ENCODE results near the gene PTPN14. TPM values are rescaled to one million over a fixed set of nuclear protein-coding genes. Genes with fewer than 3 reads are reported as not detected.
A peak's percentile ranks its signal among the peaks of the same experiment; 100 is the strongest.

PTPN14 gene
- polyA plus RNA-seq, 4 donors = 0.45 to 6.1 (median 3.2) TPM

GRCh38 chr1:214440219-214440965, 111.0 kb downstream of the PTPN14 start:
- Histone ChIP-seq H3K27ac (ENCODE audit: low read depth in 1 of 3, low read length in 2 of 3) (peak overlapping the region in 2 of 3 donors; percentile 32 to 64), H3K4me1 (ENCODE audit: control insufficient read depth in 3 of 3, insufficient read depth in 2 of 3, low read depth in 1 of 3, low read length in 2 of 3) (peaks cover 0 to 13% (median 12%) of the 10 kb centered on the region in 3 donors), H3K36me3 (ENCODE audit: control insufficient read depth in 3 of 3, insufficient read depth in 2 of 3, low read depth in 1 of 3, low read length in 3 of 3) (no peaks in the 10 kb centered on the region), H3K4me3 (ENCODE audit: low read depth in 1 of 3, low read length in 3 of 3) (no peak overlapping the region), H3K9me3 (ENCODE audit: control insufficient read depth in 2 of 2, insufficient read depth in 1 of 2, low read depth in 1 of 2, low read length in 1 of 2) (no peaks in the 10 kb centered on the region), H3K27me3 (ENCODE audit: control insufficient read depth in 3 of 3, insufficient read depth in 3 of 3, low read length in 3 of 3) (no peaks in the 10 kb centered on the region)
- WGBS, 3 donors = 43 to 72% (median 59%) methylated on average over 4 of the region's 4 CpGs
- DNase-seq (peak; percentile 7 to 28), FAIRE-seq (no peak)

- Histone ChIP-seq H3K27me3 (ENCODE audit: control insufficient read depth in 3 of 3, insufficient read depth in 3 of 3, low read length in 3 of 3) (no peaks in the 10 kb centered on the region), H3K4me3 (ENCODE audit: low read depth in 1 of 3, low read length in 3 of 3) (no peak overlapping the region), H3K36me3 (ENCODE audit: control insufficient read depth in 3 of 3, insufficient read depth in 2 of 3, low read depth in 1 of 3, low read length in 3 of 3) (no peaks in the 10 kb centered on the region), H3K27ac (ENCODE audit: low read depth in 1 of 3, low read length in 2 of 3) (peak overlapping the region in 2 of 3 donors; percentile 32 to 64), H3K9me3 (ENCODE audit: control insufficient read depth in 2 of 2, insufficient read depth in 1 of 2, low read depth in 1 of 2, low read length in 1 of 2) (no peaks in the 10 kb centered on the region), H3K4me1 (ENCODE audit: control insufficient read depth in 3 of 3, insufficient read depth in 2 of 3, low read depth in 1 of 3, low read length in 2 of 3) (peaks cover 0 to 12% (median 9%) of the 10 kb centered on the region in 3 donors)
- FAIRE-seq (no peak), DNase-seq (peak; percentile 76 to 90)
- WGBS, 3 donors = 5 to 28% (median 15%) methylated on average over 12 of the region's 12 CpGs
Measured at GRCh38 chr1:214439352-214440119, 111.9 kb downstream of the PTPN14 start.

GRCh38 chr1:214438530-214438929, 112.9 kb downstream of the PTPN14 start:
- Histone ChIP-seq H3K36me3 (ENCODE audit: control insufficient read depth in 3 of 3, insufficient read depth in 2 of 3, low read depth in 1 of 3, low read length in 3 of 3) (no peaks in the 10 kb centered on the region), H3K9me3 (ENCODE audit: control insufficient read depth in 2 of 2, insufficient read depth in 1 of 2, low read depth in 1 of 2, low read length in 1 of 2) (no peaks in the 10 kb centered on the region), H3K27ac (ENCODE audit: low read depth in 1 of 3, low read length in 2 of 3) (no peak overlapping the region), H3K27me3 (ENCODE audit: control insufficient read depth in 3 of 3, insufficient read depth in 3 of 3, low read length in 3 of 3) (no peaks in the 10 kb centered on the region), H3K4me3 (ENCODE audit: low read depth in 1 of 3, low read length in 3 of 3) (no peak overlapping the region), H3K4me1 (ENCODE audit: control insufficient read depth in 3 of 3, insufficient read depth in 2 of 3, low read depth in 1 of 3, low read length in 2 of 3) (peaks cover 0 to 12% (median 9%) of the 10 kb centered on the region in 3 donors)
- no peak for FAIRE-seq
- 88 to 92% (median 90%) methylated on average over 2 of the region's 2 CpGs for WGBS, 3 donors
- no peak for DNase-seq

- DNase-seq = no peak
- Histone ChIP-seq H3K4me1 (ENCODE audit: control insufficient read depth in 3 of 3, insufficient read depth in 2 of 3, low read depth in 1 of 3, low read length in 2 of 3) (peaks cover 0 to 12% (median 9%) of the 10 kb centered on the region in 3 donors), H3K27me3 (ENCODE audit: control insufficient read depth in 3 of 3, insufficient read depth in 3 of 3, low read length in 3 of 3) (no peaks in the 10 kb centered on the region), H3K27ac (ENCODE audit: low read depth in 1 of 3, low read length in 2 of 3) (no peak overlapping the region), H3K36me3 (ENCODE audit: control insufficient read depth in 3 of 3, insufficient read depth in 2 of 3, low read depth in 1 of 3, low read length in 3 of 3) (no peaks in the 10 kb centered on the region), H3K9me3 (ENCODE audit: control insufficient read depth in 2 of 2, insufficient read depth in 1 of 2, low read depth in 1 of 2, low read length in 1 of 2) (no peaks in the 10 kb centered on the region), H3K4me3 (ENCODE audit: low read depth in 1 of 3, low read length in 3 of 3) (no peak overlapping the region)
- no peak for FAIRE-seq
- WGBS, 3 donors = 93 to 96% (median 94%) methylated on average over 6 of the region's 6 CpGs
Measured at GRCh38 chr1:214438075-214438474, 113.3 kb downstream of the PTPN14 start.

- Histone ChIP-seq H3K4me1 (ENCODE audit: control insufficient read depth in 3 of 3, insufficient read depth in 2 of 3, low read depth in 1 of 3, low read length in 2 of 3) (peaks cover 0 to 11% (median 9%) of the 10 kb centered on the region in 3 donors), H3K27me3 (ENCODE audit: control insufficient read depth in 3 of 3, insufficient read depth in 3 of 3, low read length in 3 of 3) (no peaks in the 10 kb centered on the region), H3K36me3 (ENCODE audit: control insufficient read depth in 3 of 3, insufficient read depth in 2 of 3, low read depth in 1 of 3, low read length in 3 of 3) (no peaks in the 10 kb centered on the region), H3K27ac (ENCODE audit: low read depth in 1 of 3, low read length in 2 of 3) (no peak overlapping the region), H3K9me3 (ENCODE audit: control insufficient read depth in 2 of 2, insufficient read depth in 1 of 2, low read depth in 1 of 2, low read length in 1 of 2) (no peaks in the 10 kb centered on the region), H3K4me3 (ENCODE audit: low read depth in 1 of 3, low read length in 3 of 3) (no peak overlapping the region)
- 92 to 97% (median 96%) methylated on average over 4 of the region's 4 CpGs for WGBS, 3 donors
- FAIRE-seq (no peak), DNase-seq (no peak)
Measured at GRCh38 chr1:214435867-214436266, 115.5 kb downstream of the PTPN14 start.

- no peaks in the 10 kb centered on the region for H3K4me1 ChIP-seq (ENCODE audit: control insufficient read depth in 3 of 3, insufficient read depth in 2 of 3, low read depth in 1 of 3, low read length in 2 of 3)
- no peak overlapping the region for H3K27ac ChIP-seq (ENCODE audit: low read depth in 1 of 3, low read length in 2 of 3)
- no peaks in the 10 kb centered on the region for H3K36me3 ChIP-seq (ENCODE audit: control insufficient read depth in 3 of 3, insufficient read depth in 2 of 3, low read depth in 1 of 3, low read length in 3 of 3)
- H3K9me3 ChIP-seq (ENCODE audit: control insufficient read depth in 2 of 2, insufficient read depth in 1 of 2, low read depth in 1 of 2, low read length in 1 of 2) = no peaks in the 10 kb centered on the region
- H3K27me3 ChIP-seq (ENCODE audit: control insufficient read depth in 3 of 3, insufficient read depth in 3 of 3, low read length in 3 of 3) = no peaks in the 10 kb centered on the region
- WGBS, 3 donors = 74 to 87% (median 83%) methylated on average over 1 of the region's 1 CpG
- FAIRE-seq = no peak
- H3K4me3 ChIP-seq (ENCODE audit: low read depth in 1 of 3, low read length in 3 of 3) = no peak overlapping the region
- DNase-seq = no peak
Measured at GRCh38 chr1:214432245-214432644, 119.2 kb downstream of the PTPN14 start.

GRCh38 chr1:214429951-214430770, 121.2 kb downstream of the PTPN14 start:
- no peaks in the 10 kb centered on the region for H3K9me3 ChIP-seq (ENCODE audit: control insufficient read depth in 2 of 2, insufficient read depth in 1 of 2, low read depth in 1 of 2, low read length in 1 of 2)
- H3K36me3 ChIP-seq (ENCODE audit: control insufficient read depth in 3 of 3, insufficient read depth in 2 of 3, low read depth in 1 of 3, low read length in 3 of 3) = no peaks in the 10 kb centered on the region
- H3K27ac ChIP-seq (ENCODE audit: low read depth in 1 of 3, low read length in 2 of 3) = no peak overlapping the region
- FAIRE-seq = no peak
- H3K4me1 ChIP-seq (ENCODE audit: control insufficient read depth in 3 of 3, insufficient read depth in 2 of 3, low read depth in 1 of 3, low read length in 2 of 3) = no peaks in the 10 kb centered on the region
- H3K27me3 ChIP-seq (ENCODE audit: control insufficient read depth in 3 of 3, insufficient read depth in 3 of 3, low read length in 3 of 3) = no peaks in the 10 kb centered on the region
- DNase-seq = no peak
- 93 to 95% (median 94%) methylated on average over 9 of the region's 9 CpGs for whole genome bisulfite sequencing, 3 donors
- no peak overlapping the region for H3K4me3 ChIP-seq (ENCODE audit: low read depth in 1 of 3, low read length in 3 of 3)

- H3K9me3 ChIP-seq (ENCODE audit: control insufficient read depth in 2 of 2, insufficient read depth in 1 of 2, low read depth in 1 of 2, low read length in 1 of 2) = no peaks in the 10 kb centered on the region
- no peak overlapping the region for H3K27ac ChIP-seq (ENCODE audit: low read depth in 1 of 3, low read length in 2 of 3)
- peak; percentile 6 to 35 for DNase-seq
- WGBS, 3 donors = 61 to 83% (median 70%) methylated on average over 7 of the region's 7 CpGs
- no peak overlapping the region for H3K4me3 ChIP-seq (ENCODE audit: low read depth in 1 of 3, low read length in 3 of 3)
- no peaks in the 10 kb centered on the region for H3K4me1 ChIP-seq (ENCODE audit: control insufficient read depth in 3 of 3, insufficient read depth in 2 of 3, low read depth in 1 of 3, low read length in 2 of 3)
- no peak for FAIRE-seq
- no peaks in the 10 kb centered on the region for H3K27me3 ChIP-seq (ENCODE audit: control insufficient read depth in 3 of 3, insufficient read depth in 3 of 3, low read length in 3 of 3)
- H3K36me3 ChIP-seq (ENCODE audit: control insufficient read depth in 3 of 3, insufficient read depth in 2 of 3, low read depth in 1 of 3, low read length in 3 of 3) = no peaks in the 10 kb centered on the region
Measured at GRCh38 chr1:214427871-214428277, 123.5 kb downstream of the PTPN14 start.

Measured in small intestine (tissue), 7 donors.